B cell (primary cell): ENCODE data around the gene MRPL36. TPM values are rescaled to one million over a fixed set of nuclear protein-coding genes. Genes with fewer than 3 reads are reported as not detected.

Experiments used
- ATAC-seq: fragments of 200-7000 bp; cut with Tn5 transposase; one replicate; pipeline ENCODE4 v1.10.0; 2021; ENCODE audit warnings: low read depth, mild to moderate bottlenecking, moderate number of reproducible peaks, moderate library complexity
- CTCF ChIA-PET: fragments of 350-600 bp; sonication (Branson Sonifier 250); formaldehyde crosslinking; loops from one replicate; lab custom pipeline; 2021; ENCODE audit warnings: antibody characterized with exemption, inconsistent platforms; lab: Charles Lee
- POLR2A ChIA-PET: fragments of 350-600 bp; sonication (Branson Sonifier 250); formaldehyde crosslinking; loops from one replicate; lab custom pipeline; 2021; ENCODE audit warnings: antibody characterized with exemption; lab: Charles Lee
- DNase-seq: peaks from one replicate; pipeline ENCODE4 v3.0.0; 2013
- H2AFZ ChIP-seq: 2 replicates; pipeline ENCODE4 v1.6.1; 2012; ENCODE audit warnings: mild to moderate bottlenecking, low read depth, low read length; ENCODE audit not compliant: insufficient read depth, poor library complexity, severe bottlenecking
- H3K27ac ChIP-seq, 2 donors: 1 replicate in 1 of 2; 2 replicates in 1 of 2; pipeline ENCODE4 v1.5.1; 2012 to 2013; ENCODE audit warnings: low read length in 2 of 2, mild to moderate bottlenecking in 2 of 2, moderate library complexity in 1 of 2
- H3K27me3 ChIP-seq, 4 experiments: fragments of 200-600 bp in 1 of 4; sonication (generic) in 1 of 4; replicated peaks in 1 of 4; 1 replicate in 2 of 4; 2 replicates in 2 of 4; pipeline versions ENCODE4 v1.6.1 to v1.7.0; 2013 to 2016; ENCODE audit warnings: low read length in 3 of 4, mild to moderate bottlenecking in 2 of 4, mixed read lengths in 1 of 4, moderate library complexity in 1 of 4; ENCODE audit not compliant: insufficient read depth in 4 of 4, control insufficient read depth in 3 of 4; ENCODE audit errors: control extremely low read depth in 1 of 4
- H3K36me3 ChIP-seq, 2 experiments: replicated peaks in 1 of 2; 1 replicate in 1 of 2; 2 replicates in 1 of 2; pipeline versions ENCODE4 v1.6.1 to v1.7.1; 2013; ENCODE audit warnings: low read length in 1 of 2; ENCODE audit not compliant: insufficient read depth in 2 of 2, control insufficient read depth in 1 of 2; ENCODE audit errors: control extremely low read depth in 1 of 2, extremely low read depth in 1 of 2
- H3K4me1 ChIP-seq, 2 donors: fragments of 200-600 bp in 1 of 2; sonication (generic) in 1 of 2; 1 replicate in 1 of 2; 2 replicates in 1 of 2; pipeline versions ENCODE4 v1.5.1 to v1.6.1; 2013 to 2017; ENCODE audit warnings: low read length in 2 of 2; ENCODE audit not compliant: control insufficient read depth in 2 of 2, insufficient read depth in 2 of 2
- H3K4me2 ChIP-seq: replicated peaks from 2 replicates; pipeline ENCODE3; 2012; ENCODE audit warnings: mild to moderate bottlenecking, low read depth, low read length; ENCODE audit not compliant: poor library complexity, severe bottlenecking
- H3K4me3 ChIP-seq, 5 experiments: fragments of 200-600 bp in 1 of 5; sonication (generic) in 1 of 5; 1 replicate in 3 of 5; 2 replicates in 2 of 5; pipeline versions ENCODE4 v1.5.1 to v1.7.0; 2011 to 2016; ENCODE audit warnings: low read length in 4 of 5, mild to moderate bottlenecking in 4 of 5, low read depth in 2 of 5, control low read depth in 1 of 5, moderate library complexity in 1 of 5; ENCODE audit not compliant: insufficient read depth in 1 of 5; ENCODE audit errors: control extremely low read depth in 1 of 5, extremely low read depth in 1 of 5
- H3K79me2 ChIP-seq: fragments of 200-600 bp; sonication (generic); one replicate; pipeline ENCODE4 v1.6.0; 2016; ENCODE audit warnings: low read length; ENCODE audit not compliant: control insufficient read depth, insufficient read depth
- H3K9ac ChIP-seq: fragments of 200-600 bp; sonication (generic); 2 replicates; pipeline ENCODE4 v1.6.1; 2017; ENCODE audit warnings: mild to moderate bottlenecking, low read length, moderate library complexity
- H3K9me3 ChIP-seq, 3 donors: one replicate each; pipeline versions ENCODE4 v1.6.1 to v1.7.1; 2013; ENCODE audit warnings: low read length in 2 of 3; ENCODE audit not compliant: control insufficient read depth in 2 of 3, insufficient read depth in 1 of 3; ENCODE audit errors: control extremely low read depth in 1 of 3
- H4K20me1 ChIP-seq: 2 replicates; pipeline ENCODE4 v1.6.0; 2012; ENCODE audit warnings: mild to moderate bottlenecking, low read length; ENCODE audit not compliant: insufficient read depth, control insufficient read depth, poor library complexity, severe bottlenecking
- H3K27ac Mint-ChIP-seq: one replicate; pipeline ENCODE4 v1.8.0; 2021; ENCODE audit warnings: mixed read lengths
- H3K27me3 Mint-ChIP-seq: one replicate; pipeline ENCODE4 v1.8.0; 2021; ENCODE audit warnings: mixed read lengths
- H3K4me1 Mint-ChIP-seq: one replicate; pipeline ENCODE4 v1.8.0; 2021; ENCODE audit warnings: mixed read lengths
- H3K4me3 Mint-ChIP-seq: one replicate; pipeline ENCODE4 v1.8.0; 2021; ENCODE audit warnings: mixed read lengths
- H3K9me3 Mint-ChIP-seq: one replicate; pipeline ENCODE4 v1.8.0; 2022; ENCODE audit warnings: mixed read lengths; ENCODE audit not compliant: insufficient read depth
- CTCF ChIP-seq: fragments of 200-600 bp; IDR thresholded peaks from one replicate; pipeline ENCODE4 v1.8.0; 2022; ENCODE audit warnings: antibody characterized with exemption, mild to moderate bottlenecking
- EZH2 ChIP-seq: IDR thresholded peaks from 2 replicates; pipeline ENCODE4 v1.6.1; 2012; ENCODE audit warnings: borderline replicate concordance, low read depth, mild to moderate bottlenecking, moderate library complexity, low read length; ENCODE audit not compliant: insufficient read depth, poor library complexity, severe bottlenecking
- WGBS: methylation state at CpG from one replicate; pipeline ENCODE4 v1.1.5; 2013; ENCODE audit warnings: missing lambda C conversion rate; ENCODE audit not compliant: insufficient coverage; 5-methylcytosine and 5-hydroxymethylcytosine counted together
- intact Hi-C: fragments of 100-400 bp; cut with micrococcal nuclease; formaldehyde crosslinking; loops from one replicate; pipeline ENCODE4 v1.10.0; 2022
- polyA plus RNA-seq: library from polyadenylated mRNA; depleted of rRNA; stranded (reverse); fragments of >200 nt; gene quantifications from 2 replicates; pipeline ENCODE4 v1.2.3, GENCODE V29; 2012
- total RNA-seq, 2 donors: library from RNA; stranded (reverse); fragments of 120-200 nt in 1 of 2; gene quantifications; 1 replicate in 1 of 2; 2 replicates in 1 of 2; pipeline versions ENCODE4 v1.2.3 to v1.2.4, GENCODE V29; 2013 to 2022

The MRPL36 gene
- total and polyA plus RNA-seq, 2 donors (not counting 1 experiment from before 2014, with no cell fraction given): 12.5 to 25.0 TPM

DNA sequence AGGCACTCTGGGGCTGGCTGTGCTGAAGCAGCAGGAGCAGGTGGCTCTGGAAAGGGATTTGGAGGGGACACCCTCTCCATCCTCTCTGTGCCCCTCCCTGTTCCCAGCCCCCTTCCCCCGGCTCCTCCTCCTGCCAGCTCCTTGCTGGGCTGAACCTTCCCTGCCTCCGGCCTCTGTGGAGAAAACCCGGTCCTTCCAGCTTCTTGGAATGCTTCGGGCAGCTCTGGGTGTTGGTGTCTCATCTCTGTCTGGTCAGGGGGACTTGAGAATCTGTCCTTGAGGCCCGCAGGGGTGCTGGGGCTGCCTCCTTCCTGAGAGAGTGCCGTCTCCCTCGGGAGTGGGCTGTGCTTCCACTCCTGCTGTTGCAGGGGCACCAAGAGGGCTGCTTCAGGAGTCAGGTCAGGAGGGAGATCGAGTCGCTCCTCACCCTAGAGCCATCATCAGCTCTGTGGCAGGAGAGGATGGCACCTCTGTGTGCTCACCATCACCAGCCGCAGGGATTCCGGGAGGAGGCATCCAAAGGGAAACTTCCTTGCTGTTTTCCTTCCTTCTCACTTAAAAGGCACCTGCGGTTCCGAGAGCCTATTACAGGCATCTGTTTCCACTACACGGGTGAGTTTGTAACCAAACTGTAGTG, 32.2 kb upstream of the MRPL36 start:
- TF ChIP-seq EZH2 (no peak), CTCF (no peak)
- Histone ChIP-seq H3K4me2 (no peak overlapping the region), H4K20me1 (no peaks in the 10 kb centered on the region), H3K79me2 (no peaks in the 10 kb centered on the region), H2AFZ (no peak overlapping the region), H3K4me3 (no peak overlapping the region), H3K9me3 (peaks cover 0 to 5% (median 0%) of the 10 kb centered on the region in 3 donors), H3K9ac (no peak overlapping the region), H3K4me1 (no peaks in the 10 kb centered on the region), H3K36me3 (no peaks in the 10 kb centered on the region), H3K27me3 (no peaks in the 10 kb centered on the region), H3K27ac (no peak overlapping the region)
- H3K9me3 Mint-ChIP-seq: no peaks in the 10 kb centered on the region
- ATAC-seq: no peak
- CTCF ChIA-PET: no interaction called here
- intact Hi-C loops: no loop called here
- DNase-seq: no peak
- H3K4me1 Mint-ChIP-seq: no peaks in the 10 kb centered on the region
- 39% methylated on average over 9 of the region's 14 CpGs for WGBS
- no peak overlapping the region for H3K27ac Mint-ChIP-seq
- H3K4me3 Mint-ChIP-seq: no peak overlapping the region
- peaks cover 5% of the 10 kb centered on the region for H3K27me3 Mint-ChIP-seq
- POLR2A ChIA-PET: no interaction called here

- WGBS: 90% methylated on average over 8 of the region's 11 CpGs
- DNase-seq (no peak), ATAC-seq (no peak)
- H3K9ac ChIP-seq: no peak overlapping the region
- Mint-ChIP-seq H3K27ac (no peak overlapping the region), H3K9me3 (no peaks in the 10 kb centered on the region), H3K27me3 (peaks cover 5% of the 10 kb centered on the region), H3K4me3 (no peak overlapping the region), H3K4me1 (no peaks in the 10 kb centered on the region)
- no peaks in the 10 kb centered on the region for H3K36me3 ChIP-seq
- no peak overlapping the region for H3K4me3 ChIP-seq
- no peak overlapping the region for H3K4me2 ChIP-seq
- intact Hi-C loops: no loop called here
- POLR2A ChIA-PET: no interaction called here
- no peaks in the 10 kb centered on the region for H3K4me1 ChIP-seq
- H3K27me3 ChIP-seq: no peaks in the 10 kb centered on the region
- no peak overlapping the region for H3K27ac ChIP-seq
- H4K20me1 ChIP-seq: no peaks in the 10 kb centered on the region
- no peaks in the 10 kb centered on the region for H3K79me2 ChIP-seq
- no peak overlapping the region for H2AFZ ChIP-seq
- TF ChIP-seq EZH2: no peak
- no peak for TF ChIP-seq CTCF
- H3K9me3 ChIP-seq: peaks cover 0 to 5% (median 0%) of the 10 kb centered on the region in 3 donors
- CTCF ChIA-PET: no interaction called here
Observed at GRCh38 chr5:1831257-1831656, 31.6 kb upstream of the MRPL36 start.
